Calu3 (cell line): ENCODE results near the gene HMBS. TPM values are rescaled to one million over a fixed set of nuclear protein-coding genes. Genes with fewer than 3 reads are reported as not detected.

Experiments
- BruUV-seq: library from RNA; stranded (reverse); fragments of 400-500 nt; replicated peaks from 2 replicates; lab custom pipeline; 2021; lab: Mats Ljungman, UMichigan
- CTCF ChIA-PET: fragments of 300-600 bp; sonication (Branson Sonifier 250); formaldehyde crosslinking; loops from one replicate; lab custom pipeline; 2022; ENCODE audit warnings: antibody characterized with exemption; lab: Charles Lee
- DNase-seq: peaks from one replicate; pipeline ENCODE4 v3.0.0; 2022
- H3K27ac Mint-ChIP-seq: one replicate; pipeline ENCODE4 v1.8.0; 2022; ENCODE audit warnings: mixed read lengths; ENCODE audit not compliant: unreplicated experiment
- H3K27me3 Mint-ChIP-seq: one replicate; pipeline ENCODE4 v1.8.0; 2022; ENCODE audit warnings: mixed read lengths; ENCODE audit not compliant: unreplicated experiment
- H3K36me3 Mint-ChIP-seq: one replicate; pipeline ENCODE4 v1.8.0; 2022; ENCODE audit warnings: mild to moderate bottlenecking, moderate library complexity, mixed read lengths; ENCODE audit not compliant: insufficient read depth, unreplicated experiment
- H3K4me1 Mint-ChIP-seq: one replicate; pipeline ENCODE4 v1.8.0; 2022; ENCODE audit warnings: mild to moderate bottlenecking, low read depth, mixed read lengths; ENCODE audit not compliant: unreplicated experiment
- H3K4me3 Mint-ChIP-seq: one replicate; pipeline ENCODE4 v1.8.0; 2022; ENCODE audit warnings: mild to moderate bottlenecking, low read depth, moderate library complexity, mixed read lengths; ENCODE audit not compliant: unreplicated experiment
- H3K9me3 Mint-ChIP-seq: one replicate; pipeline ENCODE4 v1.8.0; 2022; ENCODE audit warnings: low read depth, mixed read lengths; ENCODE audit not compliant: unreplicated experiment
- CTCF ChIP-seq: fragments of 200-600 bp; IDR thresholded peaks from one replicate; pipeline ENCODE4 v1.8.0; 2022; ENCODE audit warnings: antibody characterized with exemption; ENCODE audit not compliant: unreplicated experiment
- intact Hi-C: fragments of 100-400 bp; cut with micrococcal nuclease; formaldehyde crosslinking; loops from one replicate; pipeline ENCODE4 v1.10.0; 2022; ENCODE audit not compliant: unreplicated experiment
- total RNA-seq: library from RNA; stranded (reverse); gene quantifications from 2 replicates; pipeline ENCODE4 v1.2.3, GENCODE V29; 2022

HMBS gene
- total RNA-seq, 1 experiment from 2014 or later = 35.2 TPM

- H3K27me3 Mint-ChIP-seq = no peaks in the 10 kb centered on the region
- no peak overlapping the region for H3K27ac Mint-ChIP-seq
- no peak for TF ChIP-seq CTCF
- H3K36me3 Mint-ChIP-seq = peaks cover 32% of the 10 kb centered on the region
- no peaks in the 10 kb centered on the region for H3K9me3 Mint-ChIP-seq
- DNase-seq = no peak
- peaks cover 24% of the 10 kb centered on the region for H3K4me1 Mint-ChIP-seq
- CTCF ChIA-PET = interaction anchor here (0.9 kb wide), 1 partner anchor 88 kb away, joined by 5 read pairs; the partner anchor contains the start of gene CBL
- no TSS peak for BruUV-seq
- intact Hi-C loops = no loop called here
- no peak overlapping the region for H3K4me3 Mint-ChIP-seq
Observed at GRCh38 chr11:119118227-119118626, 33.5 kb downstream of the HMBS start.

GRCh38 chr11:119118946-119119345 is 34.3 kb downstream of the HMBS start:
- no TSS peak for BruUV-seq
- no peaks in the 10 kb centered on the region for H3K27me3 Mint-ChIP-seq
- H3K27ac Mint-ChIP-seq = no peak overlapping the region
- peaks cover 24% of the 10 kb centered on the region for H3K4me1 Mint-ChIP-seq
- intact Hi-C loops = no loop called here
- no peak for DNase-seq
- CTCF ChIA-PET = interaction anchor here (0.9 kb wide), 1 partner anchor 87 kb away, joined by 5 read pairs; the partner anchor contains the start of gene CBL
- no peak for TF ChIP-seq CTCF
- H3K4me3 Mint-ChIP-seq = no peak overlapping the region
- H3K9me3 Mint-ChIP-seq = no peaks in the 10 kb centered on the region
- H3K36me3 Mint-ChIP-seq = peaks cover 33% of the 10 kb centered on the region

GRCh38 chr11:119120639-119121007 is 35.9 kb downstream of the HMBS start:
- peaks cover 24% of the 10 kb centered on the region for H3K4me1 Mint-ChIP-seq

DNA sequence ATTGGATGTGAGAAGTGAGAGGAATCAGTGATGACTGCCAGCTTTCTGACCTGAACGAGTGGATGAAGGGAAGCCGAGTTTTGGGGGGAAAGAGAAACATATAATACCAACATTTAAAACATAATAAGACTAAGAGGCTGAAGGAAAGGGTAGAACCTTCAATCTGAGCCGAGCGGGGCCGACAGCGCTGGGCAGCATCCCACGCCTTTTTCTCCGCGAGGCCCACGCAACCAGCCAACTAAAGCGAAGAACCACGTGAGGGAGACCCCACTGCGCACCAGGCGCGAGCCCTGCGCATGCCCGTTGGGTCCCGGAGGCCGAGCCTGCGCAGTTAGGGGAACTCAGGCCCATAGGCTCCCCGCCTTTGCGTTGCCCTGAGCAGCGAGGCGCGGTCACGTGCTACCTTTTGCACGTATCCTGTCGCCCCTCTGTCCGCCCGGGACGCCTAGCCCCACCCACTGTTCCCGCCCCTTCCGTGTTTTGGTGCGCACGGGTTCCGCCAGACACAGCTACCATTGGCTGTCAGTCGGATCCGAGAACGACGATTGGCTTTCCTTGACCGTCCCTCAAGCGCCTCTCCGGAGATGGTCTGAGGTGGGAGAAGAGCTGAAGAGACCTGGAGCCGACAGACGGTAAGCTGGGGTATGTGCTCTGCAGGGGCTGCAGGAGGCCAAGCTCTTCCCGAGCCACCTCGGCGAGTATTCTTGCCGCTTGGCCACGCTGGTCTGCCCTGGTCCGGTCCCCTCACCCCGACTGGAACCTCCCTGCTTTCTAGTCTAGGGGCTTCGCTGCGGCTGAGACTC is 36.5 kb downstream of the HMBS start, which contains the start of gene HINFP:
TSS of gene HINFP (plus strand) at position 573 of the 803 bp plus-strand sequence. CDS start 5,365 bp downstream, outside the sequence.
- H3K4me3 Mint-ChIP-seq = peak within 1 kb of the TSS; percentile 93
- no TSS peak for BruUV-seq
- H3K27me3 Mint-ChIP-seq = no peaks in the 10 kb centered on the region
- peak; percentile 96 for DNase-seq
- H3K36me3 Mint-ChIP-seq = peaks cover 38% of the 10 kb centered on the region
- CTCF ChIA-PET = interaction anchor here (1.0 kb wide), 1 partner anchor 19 kb away, joined by 7 read pairs; the partner anchor contains the start of gene DPAGT1
- H3K9me3 Mint-ChIP-seq = no peaks in the 10 kb centered on the region
- TF ChIP-seq CTCF = no peak
- intact Hi-C loops = no loop called here
- peak within 1 kb of the TSS; percentile 89 for H3K27ac Mint-ChIP-seq
- H3K4me1 Mint-ChIP-seq = peaks cover 24% of the 10 kb centered on the region

More at GRCh38 chr11:119120639-119121007, 35.9 kb downstream of the HMBS start:
- TF ChIP-seq CTCF = no peak
- BruUV-seq = TSS peak; percentile 79
- H3K36me3 Mint-ChIP-seq = peaks cover 38% of the 10 kb centered on the region
- H3K9me3 Mint-ChIP-seq = no peaks in the 10 kb centered on the region
- H3K27ac Mint-ChIP-seq = peak overlapping the region; percentile 89
- CTCF ChIA-PET = no interaction called here
- peak overlapping the region; percentile 93 for H3K4me3 Mint-ChIP-seq
- no peaks in the 10 kb centered on the region for H3K27me3 Mint-ChIP-seq
- intact Hi-C loops = no loop called here
- no peak for DNase-seq
